Measurements from ENCODE around the gene VPS11. TPM values are rescaled to one million over a fixed set of nuclear protein-coding genes. Genes with fewer than 3 reads are reported as not detected.

Gene VPS11
- total RNA-seq, 1 donor from 2014 or later, result 10.4 TPM

DNA sequence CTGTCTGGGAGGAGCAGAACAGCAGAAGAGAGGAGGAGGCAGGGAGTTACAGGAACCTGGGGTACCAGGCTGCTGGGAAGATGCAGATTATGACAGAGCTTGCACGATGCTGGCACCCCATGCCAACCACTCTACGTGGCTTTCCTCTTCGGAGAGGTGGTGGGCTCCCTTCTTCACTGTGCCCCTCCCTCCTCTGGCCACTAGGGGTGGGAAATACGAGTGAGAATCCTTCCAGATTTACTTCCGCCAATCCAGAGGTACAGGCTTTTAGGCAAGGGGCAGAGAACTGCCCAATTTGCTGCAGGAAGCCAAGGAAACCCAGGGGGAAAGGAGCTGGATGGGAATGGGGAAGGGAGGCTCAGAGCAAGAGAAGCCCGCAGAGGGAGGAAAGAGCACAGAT lies 22.9 kb upstream of the VPS11 start:
- Histone ChIP-seq H3K79me2 (ENCODE audit: low read depth) (no peaks in the 10 kb centered on the region), H4K20me1 (ENCODE audit: low read depth) (no peaks in the 10 kb centered on the region), H3K27ac (no peak overlapping the region), H3K9me3 (ENCODE audit: low read depth) (no peaks in the 10 kb centered on the region), H3K36me3 (no peaks in the 10 kb centered on the region), H2AFZ (replicated peaks) (no peak overlapping the region), H3K4me1 (peaks cover 6% of the 10 kb centered on the region), H3K4me2 (no peak overlapping the region), H3K9ac (no peak overlapping the region), H3K4me3 (no peak overlapping the region), H3K27me3 (no peaks in the 10 kb centered on the region), H3F3A (ENCODE audit: low read depth) (peaks cover 25% of the 10 kb centered on the region)
- Mint-ChIP-seq H3K36me3 (peaks cover 16% of the 10 kb centered on the region), H3K4me1 (peaks cover 7% of the 10 kb centered on the region), H3K4me3 (peak overlapping the region; percentile 64), H3K9me3 (no peaks in the 10 kb centered on the region), H3K27me3 (ENCODE audit: insufficient read depth, low read depth) (peaks cover 3% of the 10 kb centered on the region), H3K27ac (no peak overlapping the region)
- TF ChIP-seq EZH2 (IDR thresholded peaks at IDR 0.05), result no peak
- no peak for TF ChIP-seq EZH2phosphoT487 (IDR thresholded peaks at IDR 0.05)
- TF ChIP-seq, protein P1, sequence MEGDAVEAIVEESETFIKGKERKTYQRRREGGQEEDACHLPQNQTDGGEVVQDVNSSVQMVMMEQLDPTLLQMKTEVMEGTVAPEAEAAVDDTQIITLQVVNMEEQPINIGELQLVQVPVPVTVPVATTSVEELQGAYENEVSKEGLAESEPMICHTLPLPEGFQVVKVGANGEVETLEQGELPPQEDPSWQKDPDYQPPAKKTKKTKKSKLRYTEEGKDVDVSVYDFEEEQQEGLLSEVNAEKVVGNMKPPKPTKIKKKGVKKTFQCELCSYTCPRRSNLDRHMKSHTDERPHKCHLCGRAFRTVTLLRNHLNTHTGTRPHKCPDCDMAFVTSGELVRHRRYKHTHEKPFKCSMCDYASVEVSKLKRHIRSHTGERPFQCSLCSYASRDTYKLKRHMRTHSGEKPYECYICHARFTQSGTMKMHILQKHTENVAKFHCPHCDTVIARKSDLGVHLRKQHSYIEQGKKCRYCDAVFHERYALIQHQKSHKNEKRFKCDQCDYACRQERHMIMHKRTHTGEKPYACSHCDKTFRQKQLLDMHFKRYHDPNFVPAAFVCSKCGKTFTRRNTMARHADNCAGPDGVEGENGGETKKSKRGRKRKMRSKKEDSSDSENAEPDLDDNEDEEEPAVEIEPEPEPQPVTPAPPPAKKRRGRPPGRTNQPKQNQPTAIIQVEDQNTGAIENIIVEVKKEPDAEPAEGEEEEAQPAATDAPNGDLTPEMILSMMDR (IDR thresholded peaks at IDR 0.05), result peak; percentile 42
- DNase-seq (ENCODE audit: low spot score), result peak; percentile 25

GRCh38 chr11:119046489-119046888 lies 21.1 kb upstream of the VPS11 start:
- Histone ChIP-seq H3K27me3 (no peaks in the 10 kb centered on the region), H3K4me3 (no peak overlapping the region), H3K9ac (no peak overlapping the region), H3K4me2 (no peak overlapping the region), H4K20me1 (ENCODE audit: low read depth) (no peaks in the 10 kb centered on the region), H3K9me3 (ENCODE audit: low read depth) (no peaks in the 10 kb centered on the region), H3K36me3 (no peaks in the 10 kb centered on the region), H3K4me1 (no peaks in the 10 kb centered on the region), H3K79me2 (ENCODE audit: low read depth) (no peaks in the 10 kb centered on the region), H3F3A (ENCODE audit: low read depth) (peaks cover 20% of the 10 kb centered on the region), H2AFZ (replicated peaks) (no peak overlapping the region), H3K27ac (no peak overlapping the region)
- TF ChIP-seq EZH2phosphoT487 (IDR thresholded peaks at IDR 0.05) (no peak), EZH2 (IDR thresholded peaks at IDR 0.05) (no peak)
- TF ChIP-seq, protein P1 (IDR thresholded peaks at IDR 0.05), result no peak
- peaks cover 19% of the 10 kb centered on the region for H3K36me3 Mint-ChIP-seq
- H3K27me3 Mint-ChIP-seq (ENCODE audit: insufficient read depth, low read depth), result peaks cover 4% of the 10 kb centered on the region
- H3K27ac Mint-ChIP-seq, result no peak overlapping the region
- H3K4me1 Mint-ChIP-seq, result peaks cover 4% of the 10 kb centered on the region
- no peak for DNase-seq (ENCODE audit: low spot score)
- no peak overlapping the region for H3K4me3 Mint-ChIP-seq
- no peaks in the 10 kb centered on the region for H3K9me3 Mint-ChIP-seq

- H2AFZ ChIP-seq (replicated peaks), result no peak overlapping the region
- Mint-ChIP-seq H3K9me3 (no peaks in the 10 kb centered on the region), H3K4me1 (no peaks in the 10 kb centered on the region), H3K27ac (no peak overlapping the region), H3K27me3 (ENCODE audit: insufficient read depth, low read depth) (peaks cover 4% of the 10 kb centered on the region), H3K36me3 (peaks cover 23% of the 10 kb centered on the region), H3K4me3 (no peak overlapping the region)
- H3K4me1 ChIP-seq, result no peaks in the 10 kb centered on the region
- TF ChIP-seq EZH2phosphoT487 (IDR thresholded peaks at IDR 0.05), result no peak
- TF ChIP-seq, protein P1 (IDR thresholded peaks at IDR 0.05), result no peak
- H3F3A ChIP-seq (ENCODE audit: low read depth), result peaks cover 14% of the 10 kb centered on the region
- H3K27me3 ChIP-seq, result no peaks in the 10 kb centered on the region
- no peaks in the 10 kb centered on the region for H3K79me2 ChIP-seq (ENCODE audit: low read depth)
- no peak for DNase-seq (ENCODE audit: low spot score)
- H3K9me3 ChIP-seq (ENCODE audit: low read depth), result no peaks in the 10 kb centered on the region
- no peaks in the 10 kb centered on the region for H3K36me3 ChIP-seq
- no peaks in the 10 kb centered on the region for H4K20me1 ChIP-seq (ENCODE audit: low read depth)
- H3K4me2 ChIP-seq, result no peak overlapping the region
- H3K4me3 ChIP-seq, result no peak overlapping the region
- H3K9ac ChIP-seq, result no peak overlapping the region
- H3K27ac ChIP-seq, result no peak overlapping the region
Observed at GRCh38 chr11:119047205-119047604, 20.4 kb upstream of the VPS11 start.

Data from neural progenitor cell (in vitro differentiated cells).